Heart left ventricle (tissue), 16 donors: ENCODE measurements around the gene C12orf42. TPM values are rescaled to one million over a fixed set of nuclear protein-coding genes. Genes with fewer than 3 reads are reported as not detected.

Experiments
- ATAC-seq, 4 donors: fragments of 200-7000 bp; cut with Tn5 transposase; one replicate each; pipeline ENCODE4 v1.9.1; 2020 to 2022; ENCODE audit warnings: moderate library complexity in 4 of 4, mild to moderate bottlenecking in 3 of 4, moderate number of reproducible peaks in 1 of 4
- DNase-seq, 5 donors: peaks; one replicate each; pipeline ENCODE4 v3.0.0-alpha.2; 2020
- H3K27ac ChIP-seq, 12 donors: fragments of 200-600 bp; sonication (generic) in 4 of 12; one replicate each; pipeline versions ENCODE4 v1.5.0 to v1.8.0; 2016 to 2022; ENCODE audit warnings: mild to moderate bottlenecking in 2 of 12
- H3K27me3 ChIP-seq, 9 donors: fragments of 200-600 bp; sonication (generic) in 2 of 9; one replicate each; pipeline versions ENCODE4 v1.5.1 to v1.8.0; 2016 to 2022; ENCODE audit warnings: mild to moderate bottlenecking in 3 of 9
- H3K36me3 ChIP-seq, 9 donors: fragments of 200-600 bp; sonication (generic) in 2 of 9; one replicate each; pipeline versions ENCODE4 v1.5.0 to v1.8.0; 2018 to 2022; ENCODE audit warnings: mild to moderate bottlenecking in 2 of 9
- H3K4me1 ChIP-seq, 12 donors: fragments of 200-600 bp; sonication (generic) in 4 of 12; one replicate each; pipeline versions ENCODE4 v1.5.0 to v1.8.0; 2016 to 2022; ENCODE audit warnings: mild to moderate bottlenecking in 3 of 12
- H3K4me3 ChIP-seq, 12 donors: fragments of 200-600 bp; sonication (generic) in 4 of 12; one replicate each; pipeline versions ENCODE4 v1.5.0 to v1.8.0; 2017 to 2022; ENCODE audit warnings: mild to moderate bottlenecking in 9 of 12, moderate library complexity in 4 of 12
- H3K9me3 ChIP-seq, 12 donors: fragments of 200-600 bp; sonication (generic) in 4 of 12; one replicate each; pipeline versions ENCODE4 v1.5.0 to v1.8.0; 2016 to 2022; ENCODE audit warnings: mild to moderate bottlenecking in 1 of 12
- CTCF ChIP-seq, 12 donors: fragments of 200-600 bp; sonication (generic) in 4 of 12; IDR thresholded peaks; one replicate each; pipeline versions ENCODE4 v1.5.0 to v1.8.0; 2018 to 2022; ENCODE audit warnings: antibody characterized with exemption in 12 of 12, mild to moderate bottlenecking in 5 of 12
- POLR2A ChIP-seq, 2 donors: fragments of 450-650 bp; IDR thresholded peaks; one replicate each; pipeline ENCODE4 v1.6.1; 2017; ENCODE audit warnings: antibody characterized with exemption in 2 of 2, mild to moderate bottlenecking in 2 of 2, moderate library complexity in 2 of 2
- WGBS, 4 donors: extraction: QIAGEN DNeasy Blood & Tissue Kit in 2 of 4; methylation state at CpG; one replicate each; pipeline versions ENCODE4 v1.1.5 to v1.1.7; 2013 to 2018; 5-methylcytosine and 5-hydroxymethylcytosine counted together
- intact Hi-C, 10 donors: fragments of 100-400 bp; cut with DNase I; formaldehyde crosslinking; loops; one replicate each; pipeline versions ENCODE4 v1.11.1 to v1.14.2; 2022
- polyA plus RNA-seq, 2 donors: library from polyadenylated mRNA; stranded (reverse); fragments of 200-250 nt; gene quantifications; one replicate each; pipeline ENCODE4 v1.2.3, GENCODE V29; 2013
- total RNA-seq, 9 donors: library from RNA; depleted of rRNA in 2 of 9; stranded (reverse); fragments of >200 nt in 2 of 9; fragmentation: NEBNext Ultra II Directional in 3 of 9; extraction: Animal tissue kit (Norgen Biotek cat#: 25700) in 3 of 9; gene quantifications; one replicate each; pipeline versions ENCODE4 v1.1.0 to v1.2.4, GENCODE V29; 2016 to 2023
- donor health status: ischemic (EF 13 %, LVEDD 7.1; RV severe dilation, severe dysfunction).
- donor health status: healthy with polysubstance abuse.
- donor health status: DM: no; HTN: yes; CAD: no.
- donor health status: DM: no; HTN: no; CAD: no.
- donor health status: ischemic (EF 25% LVEDD 6.9; RV normal size, moderate dysfunction).
- donor health status: ischemic (EF 25% LVEDD 5.7; RV mildly dilated, moderate dysfunction).
- donor health status: healthy.
- donor health status: DM: yes; HTN: yes; CAD: no.
- donor health status: ischemic (EF 35%, LVEDD 5.7; RV mildly dilated, moderate dysfunction).
- donor health status: nonischemic (EF 11% LVEDD 7.7; RV severe dilation, severe dysfunction).
- donor health status: DM: yes; HTN: yes; CAD: no.
- donor health status: PGD.
- donor health status: ischemic (EF 29% LVEDD 5.4; RV normal size, mild dysfunction).
- donor health status: nonischemic (EF 23%, LVEDD 6.1; RV moderate dilation, normal function).

The C12orf42 gene
- total and polyA plus RNA-seq, 11 donors: not detected

- ATAC-seq (no peak), DNase-seq (no peak)
- Histone ChIP-seq H3K9me3 (peaks cover 0 to 31% (median 14%) of the 10 kb centered on the region in 12 donors), H3K27me3 (no peaks in the 10 kb centered on the region), H3K4me1 (no peaks in the 10 kb centered on the region), H3K36me3 (no peaks in the 10 kb centered on the region), H3K4me3 (no peak overlapping the region), H3K27ac (no peak overlapping the region)
- 67 to 84% (median 84%) methylated on average over 2 of the region's 2 CpGs for WGBS, 4 donors
- intact Hi-C loops: no loop called here
- TF ChIP-seq CTCF (IDR thresholded peaks at IDR 0.05) (no peak), POLR2A (IDR thresholded peaks at IDR 0.05) (no peak)
Observed at GRCh38 chr12:103475073-103475472, 20.7 kb downstream of the C12orf42 start.

GRCh38 chr12:103470664-103471063 is 25.1 kb downstream of the C12orf42 start:
- H3K36me3 ChIP-seq: no peaks in the 10 kb centered on the region
- H3K4me1 ChIP-seq: no peaks in the 10 kb centered on the region
- intact Hi-C loops: no loop called here
- no peak overlapping the region for H3K4me3 ChIP-seq
- DNase-seq (no peak), ATAC-seq (no peak)
- no peaks in the 10 kb centered on the region for H3K27me3 ChIP-seq
- H3K9me3 ChIP-seq: no peaks in the 10 kb centered on the region
- H3K27ac ChIP-seq: no peak overlapping the region
- TF ChIP-seq POLR2A (IDR thresholded peaks at IDR 0.05) (no peak), CTCF (IDR thresholded peaks at IDR 0.05) (no peak)

- no peak overlapping the region for H3K4me3 ChIP-seq
- no peak for TF ChIP-seq POLR2A (IDR thresholded peaks at IDR 0.05)
- intact Hi-C loops: no loop called here
- no peak for ATAC-seq
- H3K4me1 ChIP-seq: no peaks in the 10 kb centered on the region
- WGBS, 4 donors: 66 to 71% (median 69%) methylated on average over 5 of the region's 5 CpGs
- H3K9me3 ChIP-seq: peaks cover 0 to 8% (median under 1%) of the 10 kb centered on the region in 12 donors
- H3K36me3 ChIP-seq: no peaks in the 10 kb centered on the region
- no peak overlapping the region for H3K27ac ChIP-seq
- H3K27me3 ChIP-seq: no peaks in the 10 kb centered on the region
- no peak for DNase-seq
Observed at GRCh38 chr12:103469719-103470118, 26.0 kb downstream of the C12orf42 start.

- Histone ChIP-seq H3K36me3 (no peaks in the 10 kb centered on the region), H3K4me3 (no peak overlapping the region), H3K4me1 (no peaks in the 10 kb centered on the region), H3K27me3 (no peaks in the 10 kb centered on the region), H3K9me3 (peaks cover 0 to 15% (median 5%) of the 10 kb centered on the region in 12 donors), H3K27ac (no peak overlapping the region)
- ATAC-seq (no peak), DNase-seq (no peak)
- 35 to 54% (median 43%) methylated on average over 3 of the region's 3 CpGs for WGBS, 4 donors
- no peak for TF ChIP-seq CTCF (IDR thresholded peaks at IDR 0.05)
- no peak for TF ChIP-seq POLR2A (IDR thresholded peaks at IDR 0.05)
- intact Hi-C loops: no loop called here
Observed at GRCh38 chr12:103468837-103469236, 26.9 kb downstream of the C12orf42 start.

- H3K27ac ChIP-seq: no peak overlapping the region
- DNase-seq (no peak), ATAC-seq (no peak)
- peaks cover 0 to 22% (median 5%) of the 10 kb centered on the region in 12 donors for H3K9me3 ChIP-seq
- WGBS, 4 donors: 76 to 84% (median 79%) methylated on average over 3 of the region's 3 CpGs
- no peaks in the 10 kb centered on the region for H3K27me3 ChIP-seq
- no peak overlapping the region for H3K4me3 ChIP-seq
- TF ChIP-seq POLR2A (IDR thresholded peaks at IDR 0.05) (no peak), CTCF (IDR thresholded peaks at IDR 0.05) (no peak)
- H3K4me1 ChIP-seq: no peaks in the 10 kb centered on the region
- intact Hi-C loops: no loop called here
- no peaks in the 10 kb centered on the region for H3K36me3 ChIP-seq
Observed at GRCh38 chr12:103462675-103463074, 33.1 kb downstream of the C12orf42 start.
